Endothelial cell of umbilical vein (primary cell): ENCODE data around the gene L3MBTL2. TPM values are rescaled to one million over a fixed set of nuclear protein-coding genes. Genes with fewer than 3 reads are reported as not detected.

Experiments
- BruUV-seq: library from RNA; stranded (reverse); fragments of 400-500 nt; replicated peaks from 2 replicates; lab custom pipeline; 2021; lab: Mats Ljungman, UMichigan
- CTCF ChIA-PET: fragments of 300-600, 350-600 bp; sonication (Branson Sonifier 250); formaldehyde crosslinking; loops from one replicate; lab custom pipeline; 2021; ENCODE audit warnings: antibody characterized with exemption, inconsistent platforms; lab: Charles Lee
- POLR2A ChIA-PET: fragments of 300-600, 350-600 bp; sonication (Branson Sonifier 250); formaldehyde crosslinking; loops from one replicate; lab custom pipeline; 2021; ENCODE audit warnings: antibody characterized with exemption, inconsistent platforms; lab: Charles Lee
- DNase-seq: peaks from one replicate; pipeline ENCODE4 v3.0.0-alpha.2; 2011; ENCODE audit warnings: low read depth, low spot score
- FAIRE-seq: peaks from 2 replicates; lab custom pipeline; 2011; peaks lifted over from hg19 to GRCh38; lab: Jason Lieb, UNC
- H2AFZ ChIP-seq: 2 replicates; pipeline ENCODE4 v1.6.0; 2012; ENCODE audit warnings: low read depth, low read length, control low read depth, inconsistent platforms
- H3K27ac ChIP-seq: 2 replicates; pipeline ENCODE4 v1.5.1; 2011; ENCODE audit warnings: low read depth, mild to moderate bottlenecking, control low read depth, low read length, moderate library complexity; ENCODE audit not compliant: insufficient read depth
- H3K27me3 ChIP-seq, 2 experiments: 2 replicates each; pipeline versions ENCODE4 v1.6.0 to v1.6.1; 2011; ENCODE audit warnings: low read length in 2 of 2, mixed read lengths in 1 of 2; ENCODE audit not compliant: control insufficient read depth in 2 of 2, insufficient read depth in 2 of 2
- H3K36me3 ChIP-seq, 2 experiments: 2 replicates in 1 of 2; 3 replicates in 1 of 2; pipeline ENCODE4 v1.5.1; 2011; ENCODE audit warnings: low read length in 2 of 2, mild to moderate bottlenecking in 1 of 2, moderate library complexity in 1 of 2; ENCODE audit not compliant: control insufficient read depth in 2 of 2, insufficient read depth in 2 of 2; ENCODE audit errors: extremely low read depth in 1 of 2
- H3K4me1 ChIP-seq: 3 replicates; pipeline ENCODE4 v1.5.1; 2011; ENCODE audit warnings: mild to moderate bottlenecking, low read length; ENCODE audit not compliant: control insufficient read depth, insufficient read depth; ENCODE audit errors: extremely low read depth
- H3K4me2 ChIP-seq: 2 replicates; pipeline ENCODE4 v1.6.1; 2011; ENCODE audit warnings: low read length, control low read depth, mixed read lengths; ENCODE audit not compliant: insufficient read depth
- H3K4me3 ChIP-seq, 3 experiments: fragments of 200-600 bp in 1 of 3; sonication (generic), shearing (Covaris generic) in 1 of 3; replicated peaks in 1 of 3; 2 replicates each; pipeline ENCODE4 v1.5.1; 2011 to 2016; ENCODE audit warnings: control low read depth in 3 of 3, low read length in 3 of 3, mild to moderate bottlenecking in 2 of 3, inconsistent platforms in 1 of 3, low read depth in 1 of 3, moderate library complexity in 1 of 3; ENCODE audit not compliant: insufficient read depth in 1 of 3
- H3K79me2 ChIP-seq: 2 replicates; pipeline ENCODE4 v1.6.0; 2012; ENCODE audit warnings: low read length, inconsistent platforms; ENCODE audit not compliant: control insufficient read depth, insufficient read depth
- H3K9ac ChIP-seq: replicated peaks from 2 replicates; pipeline ENCODE3; 2011; ENCODE audit warnings: low read length, control low read depth; ENCODE audit not compliant: insufficient read depth; ENCODE audit errors: extremely low read depth
- H3K9me1 ChIP-seq: replicated peaks from 3 replicates; pipeline ENCODE4 v1.6.0; 2011; ENCODE audit warnings: mild to moderate bottlenecking, low read length; ENCODE audit not compliant: control insufficient read depth, insufficient read depth; ENCODE audit errors: extremely low read depth
- H3K9me3 ChIP-seq: replicated peaks from 2 replicates; pipeline ENCODE4 v1.5.1; 2012; ENCODE audit warnings: low read length, inconsistent platforms; ENCODE audit not compliant: control insufficient read depth, insufficient read depth
- H4K20me1 ChIP-seq: replicated peaks from 2 replicates; pipeline ENCODE3; 2011; ENCODE audit warnings: mild to moderate bottlenecking, low read length; ENCODE audit not compliant: control insufficient read depth, insufficient read depth; ENCODE audit errors: extremely low read depth
- MAX ChIP-seq: IDR thresholded peaks from 2 replicates; pipeline ENCODE4 v1.6.1; 2011; ENCODE audit not compliant: insufficient read depth, insufficient read length
- MYC ChIP-seq: IDR thresholded peaks from one replicate; pipeline ENCODE4 v1.6.1; 2011; ENCODE audit warnings: mild to moderate bottlenecking, low read depth, low read length
- POLR2A ChIP-seq: IDR thresholded peaks from 2 replicates; pipeline ENCODE4 v1.6.1; 2012; ENCODE audit warnings: low read depth, mild to moderate bottlenecking, control low read depth, low read length
- POLR2AphosphoS5 ChIP-seq: IDR thresholded peaks from 2 replicates; pipeline ENCODE4 v1.6.1; 2012; ENCODE audit warnings: low read depth, mild to moderate bottlenecking, control low read depth, low read length, moderate library complexity; ENCODE audit not compliant: insufficient read depth
- dilution Hi-C: fragments of 300-500 bp; cut with MboI; formaldehyde crosslinking; loops from one replicate; pipeline ENCODE4 v1.15.0; 2019; ENCODE audit warnings: low sequenced_read_pairs; ENCODE audit not compliant: extremely low pct_ligation_motif_present
- intact Hi-C: fragments of 100-400 bp; cut with micrococcal nuclease; formaldehyde crosslinking; loops from one replicate; pipeline ENCODE4 v1.10.0; 2022
- polyA plus RNA-seq, 4 experiments: library from polyadenylated mRNA; depleted of rRNA in 3 of 4; stranded (reverse) in 3 of 4; unstranded in 1 of 4; fragments of >200 nt; gene quantifications; 2 replicates each; pipeline versions ENCODE4 v1.2.1 to v1.2.3, GENCODE V29; 2011 to 2012; ENCODE audit warnings: missing spikeins in 1 of 4
- total RNA-seq: library from RNA; stranded (reverse); gene quantifications from 2 replicates; pipeline ENCODE4 v1.2.3, GENCODE V29; 2021

The L3MBTL2 gene
- total and polyA plus RNA-seq, 2 donors (not counting 3 experiments of a cell fraction or from before 2014, with no cell fraction given) = 28.2 to 34.9 TPM

GRCh38 chr22:41248758-41249157, 43.6 kb downstream of the L3MBTL2 start:
- CTCF ChIA-PET = no interaction called here
- Histone ChIP-seq H3K4me3 (no peak overlapping the region), H3K36me3 (peaks cover 26 to 73% of the 10 kb centered on the region in 2 experiments), H3K4me1 (no peaks in the 10 kb centered on the region), H3K79me2 (no peaks in the 10 kb centered on the region), H2AFZ (no peak overlapping the region), H3K9me3 (no peaks in the 10 kb centered on the region), H4K20me1 (no peaks in the 10 kb centered on the region), H3K4me2 (no peak overlapping the region), H3K27me3 (no peaks in the 10 kb centered on the region), H3K9me1 (no peaks in the 10 kb centered on the region), H3K27ac (no peak overlapping the region), H3K9ac (no peak overlapping the region)
- TF ChIP-seq MAX (no peak), POLR2A (no peak), MYC (no peak)
- BruUV-seq = no TSS peak
- DNase-seq = no peak
- POLR2A ChIA-PET = no interaction called here
- intact Hi-C loops = no loop called here
- no peak for FAIRE-seq
- dilution Hi-C loops = no loop called here

- Histone ChIP-seq H4K20me1 (no peaks in the 10 kb centered on the region), H2AFZ (no peak overlapping the region), H3K27ac (no peak overlapping the region), H3K79me2 (peaks cover 3% of the 10 kb centered on the region), H3K9me3 (no peaks in the 10 kb centered on the region), H3K9ac (no peak overlapping the region), H3K4me1 (no peaks in the 10 kb centered on the region), H3K36me3 (peaks cover 29 to 76% of the 10 kb centered on the region in 2 experiments), H3K27me3 (no peaks in the 10 kb centered on the region), H3K4me3 (no peak overlapping the region), H3K9me1 (no peaks in the 10 kb centered on the region), H3K4me2 (no peak overlapping the region)
- DNase-seq (no peak), FAIRE-seq (no peak)
- BruUV-seq = no TSS peak
- TF ChIP-seq POLR2AphosphoS5 = no peak
- intact Hi-C loops = no loop called here
- POLR2A ChIA-PET = no interaction called here
- dilution Hi-C loops = no loop called here
- CTCF ChIA-PET = no interaction called here
These were observed 44.3 kb downstream of the L3MBTL2 start for GRCh38 chr22:41249442-41249841.
